CD4-positive, alpha-beta T cell (primary cell): ENCODE data around the gene DHRSX. TPM values are rescaled to one million over a fixed set of nuclear protein-coding genes. Genes with fewer than 3 reads are reported as not detected.
"Not testable (repeated sequence)": the region's sequence is repeated elsewhere in the genome, so short reads cannot be mapped to it uniquely, and the experiment has no call there.

Source experiments
- ATAC-seq: fragments of 200-7000 bp; cut with Tn5 transposase; one replicate; pipeline ENCODE4 v1.10.0; 2022; ENCODE audit warnings: mild to moderate bottlenecking; ENCODE audit not compliant: poor library complexity
- CTCF ChIA-PET: fragments of 350-600 bp; sonication (Branson Sonifier 250); formaldehyde crosslinking; loops from one replicate; lab custom pipeline; 2021; ENCODE audit warnings: antibody characterized with exemption, inconsistent platforms; lab: Charles Lee
- POLR2A ChIA-PET: fragments of 350-600 bp; sonication (Branson Sonifier 250); formaldehyde crosslinking; loops from one replicate; lab custom pipeline; 2021; ENCODE audit warnings: antibody characterized with exemption, inconsistent platforms; lab: Charles Lee
- DNase-seq, 14 experiments: peaks; one replicate each; pipeline ENCODE4 v3.0.0-alpha.2; 2013 to 2020; ENCODE audit warnings: mixed read lengths in 2 of 14
- H3K27ac ChIP-seq, 2 donors: one replicate each; pipeline versions ENCODE4 v1.5.1 to v1.7.0; 2013; ENCODE audit warnings: low read length in 2 of 2, low read depth in 1 of 2, mild to moderate bottlenecking in 1 of 2
- H3K27me3 ChIP-seq, 2 experiments: 1 replicate in 1 of 2; 2 replicates in 1 of 2; pipeline versions ENCODE4 v1.6.1 to v1.7.0; 2013; ENCODE audit warnings: low read length in 2 of 2, control low read depth in 1 of 2, mild to moderate bottlenecking in 1 of 2, moderate library complexity in 1 of 2; ENCODE audit not compliant: insufficient read depth in 2 of 2, control insufficient read depth in 1 of 2
- H3K36me3 ChIP-seq: one replicate; pipeline ENCODE4 v1.6.1; 2013; ENCODE audit warnings: low read length, control low read depth; ENCODE audit not compliant: insufficient read depth
- H3K4me1 ChIP-seq: one replicate; pipeline ENCODE4 v1.6.1; 2013; ENCODE audit warnings: low read length, control low read depth; ENCODE audit not compliant: insufficient read depth
- H3K4me3 ChIP-seq: one replicate; pipeline ENCODE4 v1.5.1; 2013; ENCODE audit warnings: mild to moderate bottlenecking, low read length, moderate library complexity
- H3K9me3 ChIP-seq, 2 experiments: 1 replicate in 1 of 2; 2 replicates in 1 of 2; pipeline versions ENCODE4 v1.6.1 to v1.7.0; 2013; ENCODE audit warnings: low read length in 2 of 2, mild to moderate bottlenecking in 2 of 2, control low read depth in 1 of 2, moderate library complexity in 1 of 2; ENCODE audit not compliant: control insufficient read depth in 1 of 2, insufficient read depth in 1 of 2
- H3K27ac Mint-ChIP-seq: one replicate; pipeline ENCODE4 v1.8.0; 2020; ENCODE audit warnings: mixed read lengths
- H3K27me3 Mint-ChIP-seq: one replicate; pipeline ENCODE4 v1.8.0; 2021; ENCODE audit warnings: mixed read lengths
- H3K36me3 Mint-ChIP-seq: one replicate; pipeline ENCODE4 v1.8.0; 2021; ENCODE audit warnings: low read depth, mixed read lengths
- H3K4me1 Mint-ChIP-seq: one replicate; pipeline ENCODE4 v1.8.0; 2021; ENCODE audit warnings: low read depth, mixed read lengths
- H3K4me3 Mint-ChIP-seq: one replicate; pipeline ENCODE4 v1.8.0; 2020; ENCODE audit warnings: mild to moderate bottlenecking, mixed read lengths
- H3K9me3 Mint-ChIP-seq: one replicate; pipeline ENCODE4 v1.8.0; 2020; ENCODE audit warnings: mixed read lengths
- CTCF ChIP-seq: fragments of 200-600 bp; IDR thresholded peaks from one replicate; pipeline ENCODE4 v1.8.0; 2022; ENCODE audit warnings: antibody characterized with exemption, mild to moderate bottlenecking
- intact Hi-C, 2 experiments: fragments of 100-400 bp; cut with DNase I in 1 of 2; cut with micrococcal nuclease in 1 of 2; formaldehyde crosslinking; loops; one replicate each; pipeline versions ENCODE4 v1.15.1 to v1.9.0; 2023 to 2025; cut with DNase I, micrococcal nuclease
- total RNA-seq, 174 experiments: library from RNA in 2 of 174; stranded (reverse) in 2 of 174; gene quantifications; one replicate each; pipeline ENCODE4 v1.2.3 and lab custom pipeline; 2021 to 2026

DHRSX gene
- total RNA-seq, 2 experiments from 2014 or later, result 12.1 to 13.9 TPM

DNA sequence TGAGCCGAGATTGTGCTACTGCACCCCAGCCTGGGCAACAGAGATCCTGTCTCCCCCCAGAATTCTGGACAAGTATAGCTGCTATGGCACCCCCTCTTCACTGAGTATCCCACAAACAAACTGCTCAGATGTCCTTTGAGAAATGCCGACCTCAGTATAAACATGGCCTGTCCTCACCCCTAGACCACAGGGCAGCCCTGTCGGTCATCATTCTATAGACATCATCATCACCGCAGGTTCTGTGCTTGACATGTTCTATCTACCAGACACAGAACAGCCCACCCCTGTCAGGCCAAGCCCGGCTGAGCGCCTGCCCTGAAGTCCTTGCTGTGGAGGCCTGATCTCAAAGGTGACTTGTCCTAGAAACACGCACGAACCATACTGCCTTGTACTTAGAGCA is 232.9 kb downstream of the DHRSX start:
- H3K27ac Mint-ChIP-seq, result no peak overlapping the region
- H3K4me1 Mint-ChIP-seq, result no peaks in the 10 kb centered on the region
- H3K27me3 Mint-ChIP-seq, result no peaks in the 10 kb centered on the region
- ATAC-seq, result no peak
- no peak overlapping the region for H3K27ac ChIP-seq
- no peaks in the 10 kb centered on the region for H3K4me1 ChIP-seq
- DNase-seq, result no peak
- peaks cover 0 to 9% of the 10 kb centered on the region in 2 experiments for H3K9me3 ChIP-seq
- no peak for TF ChIP-seq CTCF
- ChIA-PET POLR2A (no interaction called here), CTCF (no interaction called here)
- peaks cover 4% of the 10 kb centered on the region for H3K36me3 ChIP-seq
- no peaks in the 10 kb centered on the region for H3K27me3 ChIP-seq
- H3K36me3 Mint-ChIP-seq, result peaks cover 62% of the 10 kb centered on the region
- no peak overlapping the region for H3K4me3 Mint-ChIP-seq
- intact Hi-C loops, result no loop called here
- H3K9me3 Mint-ChIP-seq, result no peaks in the 10 kb centered on the region
- H3K4me3 ChIP-seq, result no peak overlapping the region

DNA sequence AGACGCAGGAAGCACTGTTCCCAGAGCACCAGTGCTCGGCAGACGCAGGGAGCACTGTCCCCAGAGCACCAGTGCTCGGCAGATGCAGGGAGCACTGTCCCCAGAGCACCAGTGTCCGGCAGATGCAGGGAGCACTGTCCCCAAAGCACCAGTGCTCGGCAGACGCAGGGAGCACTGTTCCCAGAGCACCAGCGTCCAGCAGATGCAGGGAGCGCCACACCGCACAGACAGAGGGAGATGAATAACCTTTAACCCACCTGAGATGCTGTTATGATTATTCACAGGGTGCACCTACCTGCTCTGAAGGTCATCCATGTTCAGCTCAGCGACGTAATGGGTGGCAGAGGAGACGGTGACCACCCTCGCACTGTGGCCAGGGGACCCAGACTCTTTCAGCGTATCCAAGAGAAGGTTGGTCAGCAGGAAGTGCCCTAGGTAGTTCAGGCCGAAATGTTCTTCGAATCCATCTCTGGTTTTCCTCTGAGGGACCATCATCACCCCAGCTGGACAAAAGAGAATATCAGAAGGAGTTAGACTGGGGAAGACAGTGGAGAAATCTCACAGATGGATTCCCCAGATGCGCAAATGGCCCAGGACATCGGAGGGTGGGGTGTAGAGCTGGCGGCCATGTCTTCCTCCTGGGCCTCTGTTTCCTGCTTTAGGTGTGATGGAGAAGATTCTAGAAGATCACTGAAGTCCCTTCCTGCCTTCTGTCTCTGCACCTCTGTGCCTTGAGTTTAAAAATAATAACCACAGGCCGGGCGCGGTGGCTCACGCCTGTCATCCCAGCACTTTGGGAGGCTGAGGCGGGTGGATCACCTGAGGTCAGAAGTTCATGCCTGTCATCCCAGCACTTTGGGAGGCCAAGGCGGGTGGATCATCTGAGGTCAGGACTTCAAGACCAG is 234.1 kb downstream of the DHRSX start:
- peaks cover 65% of the 10 kb centered on the region for H3K36me3 Mint-ChIP-seq
- Histone ChIP-seq H3K9me3 (peaks cover 0 to 14% of the 10 kb centered on the region in 2 experiments), H3K27ac (no peak overlapping the region), H3K27me3 (no peaks in the 10 kb centered on the region), H3K4me3 (no peak overlapping the region), H3K36me3 (peaks cover 4% of the 10 kb centered on the region), H3K4me1 (no peaks in the 10 kb centered on the region)
- intact Hi-C loops, result no loop called here
- H3K4me1 Mint-ChIP-seq, result no peaks in the 10 kb centered on the region
- ATAC-seq, result no peak
- no peak overlapping the region for H3K4me3 Mint-ChIP-seq
- no peak for TF ChIP-seq CTCF
- ChIA-PET POLR2A (no interaction called here), CTCF (no interaction called here)
- H3K9me3 Mint-ChIP-seq, result no peaks in the 10 kb centered on the region
- H3K27ac Mint-ChIP-seq, result no peak overlapping the region
- H3K27me3 Mint-ChIP-seq, result no peaks in the 10 kb centered on the region
- DNase-seq, result peak in 1 of 14 experiments; percentile 9

DNA sequence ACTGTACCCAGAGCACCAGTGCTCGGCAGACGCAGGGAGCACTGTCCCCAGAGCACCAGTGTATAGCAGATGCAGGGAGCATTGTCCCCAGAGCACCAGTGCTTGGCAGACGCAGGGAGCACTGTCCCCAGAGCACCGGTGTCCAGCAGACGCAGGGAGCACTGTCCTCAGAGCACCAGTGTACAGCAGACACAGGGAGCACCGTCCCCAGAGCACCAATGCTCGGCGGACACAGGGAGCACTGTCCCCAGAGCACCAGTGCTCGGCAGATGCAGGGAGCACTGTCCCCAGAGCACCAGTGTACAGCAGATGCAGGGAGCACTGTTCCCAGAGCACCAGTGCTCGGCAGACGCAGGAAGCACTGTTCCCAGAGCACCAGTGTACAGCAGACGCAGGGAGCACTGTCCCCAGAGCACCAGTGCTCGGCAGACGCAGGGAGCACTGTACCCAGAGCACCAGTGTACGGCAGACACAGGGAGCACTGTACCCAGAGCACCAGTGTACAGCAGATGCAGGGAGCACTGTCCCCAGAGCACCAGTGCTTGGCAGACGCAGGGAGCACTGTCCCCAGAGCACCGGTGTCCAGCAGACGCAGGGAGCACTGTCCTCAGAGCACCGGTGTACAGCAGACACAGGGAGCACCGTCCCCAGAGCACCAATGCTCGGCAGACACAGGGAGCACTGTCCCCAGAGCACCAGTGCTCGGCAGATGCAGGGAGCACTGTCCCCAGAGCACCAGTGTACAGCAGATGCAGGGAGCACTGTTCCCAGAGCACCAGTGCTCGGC is 234.9 kb downstream of the DHRSX start:
- H3K4me3 Mint-ChIP-seq, intact Hi-C loops: not testable (repeated sequence)

More for the DNA sequence above, 234.9 kb downstream of the DHRSX start:
- H3K27ac ChIP-seq, DNase-seq, POLR2A ChIA-PET, H3K27me3 Mint-ChIP-seq, H3K4me1 ChIP-seq, H3K27ac Mint-ChIP-seq, CTCF ChIA-PET, H3K27me3 ChIP-seq, H3K9me3 Mint-ChIP-seq, H3K36me3 ChIP-seq, H3K4me1 Mint-ChIP-seq, H3K4me3 ChIP-seq, ATAC-seq: not testable (repeated sequence)
- peaks cover 66% of the 10 kb centered on the region for H3K36me3 Mint-ChIP-seq
- H3K9me3 ChIP-seq, result peaks cover 0 to 14% of the 10 kb centered on the region in 2 experiments
